ENCODE results near the gene KIAA1328. TPM values are rescaled to one million over a fixed set of nuclear protein-coding genes. Genes with fewer than 3 reads are reported as not detected.

The KIAA1328 gene
- total and polyA plus RNA-seq, 9 of the 15 experiments (the other 6 are each of a cell fraction or from before 2014, with no cell fraction given) = 4.0 to 8.6 (median 7.4) TPM

- no peak for DNase-seq (ENCODE audit: extremely low read depth in 1 of 4, low spot score in 3 of 4)
- in situ Hi-C loops (cut with MboI) = no loop called here
Observed at GRCh38 chr18:36887864-36888263, 58.9 kb downstream of the KIAA1328 start.

More at GRCh38 chr18:36887864-36888263, 58.9 kb downstream of the KIAA1328 start:
- FAIRE-seq (no peak), ATAC-seq (no peak)
- Histone ChIP-seq H3K27me3 (ENCODE audit: control insufficient read depth in 2 of 2, insufficient read depth in 2 of 2, low read length in 2 of 2) (no peaks in the 10 kb centered on the region), H3K4me2 (ENCODE audit: insufficient read depth, low read length) (no peak overlapping the region), H3K9ac (ENCODE audit: insufficient read depth in 1 of 2, low read depth in 2 of 2, low read length in 2 of 2) (no peak overlapping the region), H3K9me1 (ENCODE audit: control insufficient read depth, insufficient read depth, low read length) (no peaks in the 10 kb centered on the region), H3K79me2 (ENCODE audit: control insufficient read depth, insufficient read depth, low read length) (no peaks in the 10 kb centered on the region), H3K4me3 (no peak overlapping the region), H3K27ac (ENCODE audit: extremely low read depth, low read depth, low read length) (no peak overlapping the region), H2AFZ (ENCODE audit: low read depth, low read length) (no peak overlapping the region), H3K9me3 (replicated peaks; ENCODE audit: control insufficient read depth, insufficient read depth, low read depth, low read length) (no peaks in the 10 kb centered on the region), H4K20me1 (replicated peaks; ENCODE audit: control insufficient read depth, insufficient read depth, low read length) (no peaks in the 10 kb centered on the region), H3K4me1 (replicated peaks in 1 of 2; ENCODE audit: control insufficient read depth in 2 of 2, insufficient read depth in 2 of 2, low read length in 2 of 2) (no peaks in the 10 kb centered on the region; a peak in 2 of 5 replicates), H3K36me3 (ENCODE audit: control insufficient read depth, insufficient read depth, low read length) (no peaks in the 10 kb centered on the region)
- TF ChIP-seq TFAP4 (CRISPR knock-in tag; IDR thresholded peaks at IDR 0.05; ENCODE audit: borderline replicate concordance) (no peak), U2AF2 (optimal IDR thresholded peaks at IDR 0.05; ENCODE audit: low read depth, low read length) (no peak), ASH1L (IDR thresholded peaks at IDR 0.05; ENCODE audit: borderline replicate concordance, low read depth, partially characterized antibody) (no peak), SMARCA4 (IDR thresholded peaks at IDR 0.05) (no peak), MAZ (CRISPR knock-in tag; conservative IDR thresholded peaks at IDR 0.05 in 1 of 2, IDR thresholded peaks at IDR 0.05 in 1 of 2) (no peak), STAT5A (IDR thresholded peaks at IDR 0.05; ENCODE audit: borderline replicate concordance, low read length) (no peak), TCF7L2 (IDR thresholded peaks at IDR 0.05; ENCODE audit: low read depth, low read length) (no peak), IRF9 (tag; IDR thresholded peaks at IDR 0.05) (no peak), EGR1 (conservative IDR thresholded peaks at IDR 0.05) (no peak), ELK1 (CRISPR knock-in tag; IDR thresholded peaks at IDR 0.05) (no peak), RFX5 (IDR thresholded peaks at IDR 0.05; ENCODE audit: low read depth, low read length) (no peak), SMAD1 (IDR thresholded peaks at IDR 0.05; ENCODE audit: low read depth, low read length, partially characterized antibody) (no peak), ZNF436 (CRISPR knock-in tag; IDR thresholded peaks at IDR 0.05) (no peak), PHB2 (IDR thresholded peaks at IDR 0.05; ENCODE audit: low read depth) (no peak), ZNF398 (CRISPR knock-in tag; IDR thresholded peaks at IDR 0.05) (no peak), ZNF586 (CRISPR knock-in tag; conservative IDR thresholded peaks at IDR 0.05) (no peak), EHMT2 (IDR thresholded peaks at IDR 0.05) (no peak), SREBF2 (CRISPR knock-in tag; IDR thresholded peaks at IDR 0.05) (no peak)
- no TSS peak for BruUV-seq (replicated peaks)
- ChIA-PET POLR2A (no interaction called here), CTCF (ENCODE audit: low intra/inter-chr PET ratio) (no interaction called here)
- intact Hi-C loops (cut with micrococcal nuclease) = no loop called here
- 6% methylated on average over 1 of the region's 1 CpG for WGBS (ENCODE audit: insufficient coverage, low coverage, missing lambda C conversion rate)

Data from K562 (cell line).